ENCODE data around the gene AHRR. TPM values are rescaled to one million over a fixed set of nuclear protein-coding genes. Genes with fewer than 3 reads are reported as not detected.

AHRR gene
- total RNA-seq, 2 donors from 2014 or later, result 4.1 to 11.0 TPM

DNA sequence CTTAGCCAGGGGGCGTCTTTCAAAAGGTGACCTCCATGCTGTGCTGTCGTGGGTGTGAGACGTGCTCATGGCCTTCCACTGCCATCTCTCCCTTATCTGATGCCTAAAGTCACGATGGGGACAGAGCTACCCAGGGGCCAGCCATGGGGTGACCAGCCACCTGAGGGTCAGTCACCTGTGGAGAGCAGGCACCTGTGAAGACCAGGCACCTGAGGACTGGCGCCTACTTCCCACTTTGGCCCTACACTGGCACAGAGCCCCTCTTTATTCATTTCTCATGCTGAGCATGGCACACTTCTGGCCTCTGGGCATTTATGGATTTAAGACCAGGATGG is 115.1 kb downstream of the AHRR start:
- Mint-ChIP-seq H3K4me1 (ENCODE audit: low read depth in 2 of 2) (no peaks in the 10 kb centered on the region), H3K4me3 (no peak overlapping the region), H3K27ac (no peak overlapping the region), H3K36me3 (no peaks in the 10 kb centered on the region), H3K27me3 (no peaks in the 10 kb centered on the region), H3K9me3 (no peaks in the 10 kb centered on the region)
- DNase-seq (ENCODE audit: low spot score), result no peak
- ATAC-seq, result no peak

DNA sequence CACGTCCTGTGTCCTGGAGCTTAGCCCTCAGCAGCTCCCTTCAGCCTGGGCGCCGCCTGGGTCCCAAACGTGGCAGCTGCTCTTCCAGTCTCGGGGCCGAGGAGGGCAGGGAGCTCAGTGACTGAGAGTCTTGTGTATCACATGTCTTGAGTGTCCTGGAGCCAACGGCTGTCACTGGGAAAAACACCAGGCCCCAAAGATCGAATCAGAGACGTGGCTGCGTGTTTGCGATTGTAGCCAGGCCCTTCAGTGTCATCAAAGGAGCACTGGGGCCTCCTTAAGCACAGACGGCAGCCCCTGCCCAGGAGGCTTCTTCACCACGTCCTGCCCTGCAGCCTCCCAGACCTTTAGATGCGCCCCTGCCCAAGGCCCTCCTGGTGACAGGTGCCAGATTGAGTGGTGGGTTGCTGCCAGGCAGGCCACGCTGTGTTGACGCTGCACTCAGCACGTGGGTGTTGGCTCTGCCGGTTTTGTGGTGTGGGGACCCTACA is 115.8 kb downstream of the AHRR start:
- no peaks in the 10 kb centered on the region for H3K36me3 Mint-ChIP-seq
- no peaks in the 10 kb centered on the region for H3K4me1 Mint-ChIP-seq (ENCODE audit: low read depth in 2 of 2)
- no peak overlapping the region for H3K27ac Mint-ChIP-seq
- no peak overlapping the region for H3K4me3 Mint-ChIP-seq
- ATAC-seq (no peak), DNase-seq (ENCODE audit: low spot score) (no peak)
- no peaks in the 10 kb centered on the region for H3K9me3 Mint-ChIP-seq
- no peaks in the 10 kb centered on the region for H3K27me3 Mint-ChIP-seq

DNA sequence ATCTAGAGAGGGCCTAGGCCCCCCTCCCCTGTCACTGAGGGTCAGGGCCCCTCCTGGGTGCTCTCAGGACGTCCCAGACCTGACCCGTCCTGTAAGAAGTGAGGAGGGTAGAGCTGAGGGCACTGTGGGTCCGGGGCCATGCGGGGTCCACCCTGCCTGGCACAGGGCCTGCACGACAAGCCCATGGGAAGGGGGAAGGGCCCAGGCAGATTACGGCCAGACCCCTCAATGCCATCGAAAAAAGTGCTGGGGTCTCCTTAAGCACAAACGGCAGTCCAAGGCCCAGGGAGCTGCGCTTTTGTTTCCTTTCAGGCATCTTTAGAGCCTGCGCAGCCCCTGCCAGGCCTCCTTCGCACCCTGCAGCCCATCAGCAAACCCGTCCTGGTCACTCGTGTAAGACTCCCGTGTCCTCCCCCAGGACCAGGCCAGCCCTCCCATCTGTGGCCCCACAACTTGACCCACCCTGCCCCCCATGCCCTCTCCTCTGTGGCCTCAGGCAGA is 117.0 kb downstream of the AHRR start:
- Mint-ChIP-seq H3K27me3 (no peaks in the 10 kb centered on the region), H3K27ac (no peak overlapping the region), H3K9me3 (no peaks in the 10 kb centered on the region), H3K4me1 (ENCODE audit: low read depth in 2 of 2) (peaks cover 0 to 2% of the 10 kb centered on the region in 2 donors), H3K4me3 (no peak overlapping the region), H3K36me3 (no peaks in the 10 kb centered on the region)
- no peak for ATAC-seq
- DNase-seq (ENCODE audit: low spot score), result no peak

DNA sequence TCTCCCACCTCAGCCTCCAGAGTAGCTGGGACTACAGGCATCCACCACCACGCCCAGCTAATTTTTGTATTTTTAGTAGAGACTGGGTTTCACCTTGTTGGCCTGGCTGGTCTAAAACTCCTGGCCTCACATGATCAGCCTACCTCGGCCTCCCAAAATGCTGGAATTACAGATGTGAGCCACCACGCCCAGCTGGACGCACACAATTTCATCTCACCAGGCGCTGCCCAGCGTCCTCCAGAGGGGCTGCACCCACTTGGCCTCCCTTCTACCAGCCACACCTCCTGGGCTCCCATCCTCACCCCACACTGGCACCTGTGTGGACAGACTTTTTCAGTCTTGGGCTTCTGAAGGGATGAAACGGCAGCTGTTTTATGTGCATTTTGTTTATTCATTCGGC is 117.7 kb downstream of the AHRR start:
- DNase-seq (ENCODE audit: low spot score) (no peak), ATAC-seq (no peak)
- Mint-ChIP-seq H3K27me3 (no peaks in the 10 kb centered on the region), H3K4me1 (ENCODE audit: low read depth in 2 of 2) (peaks cover 2 to 4% of the 10 kb centered on the region in 2 donors), H3K9me3 (no peaks in the 10 kb centered on the region), H3K27ac (no peak overlapping the region), H3K36me3 (no peaks in the 10 kb centered on the region), H3K4me3 (no peak overlapping the region)

GRCh38 chr5:439636-440035 is 118.1 kb downstream of the AHRR start:
- H3K9me3 Mint-ChIP-seq, result no peaks in the 10 kb centered on the region
- ATAC-seq (no peak), DNase-seq (ENCODE audit: low spot score) (no peak)
- H3K4me1 Mint-ChIP-seq (ENCODE audit: low read depth in 2 of 2), result peaks cover 7 to 8% of the 10 kb centered on the region in 2 donors
- no peaks in the 10 kb centered on the region for H3K36me3 Mint-ChIP-seq
- no peak overlapping the region for H3K27ac Mint-ChIP-seq
- H3K4me3 Mint-ChIP-seq, result no peak overlapping the region
- H3K27me3 Mint-ChIP-seq, result no peaks in the 10 kb centered on the region

- Mint-ChIP-seq H3K27me3 (no peaks in the 10 kb centered on the region), H3K36me3 (no peaks in the 10 kb centered on the region), H3K4me3 (no peak overlapping the region), H3K9me3 (no peaks in the 10 kb centered on the region), H3K27ac (no peak overlapping the region), H3K4me1 (ENCODE audit: low read depth in 2 of 2) (peaks cover 11 to 13% of the 10 kb centered on the region in 2 donors)
- no peak for DNase-seq (ENCODE audit: low spot score)
- no peak for ATAC-seq
These were observed 119.1 kb downstream of the AHRR start for GRCh38 chr5:440401-441201.

GRCh38 chr5:441996-442334 is 120.5 kb downstream of the AHRR start:
- peak overlapping the region; percentile 94 for H3K4me3 Mint-ChIP-seq
- no peaks in the 10 kb centered on the region for H3K27me3 Mint-ChIP-seq
- H3K9me3 Mint-ChIP-seq, result no peaks in the 10 kb centered on the region
- peaks cover 5% of the 10 kb centered on the region for H3K36me3 Mint-ChIP-seq
- H3K4me1 Mint-ChIP-seq (ENCODE audit: low read depth in 2 of 2), result peaks cover 11 to 22% of the 10 kb centered on the region in 2 donors
- DNase-seq (ENCODE audit: low spot score) (no peak), ATAC-seq (no peak)
- H3K27ac Mint-ChIP-seq, result peak overlapping the region; percentile 88 to 91

DNA sequence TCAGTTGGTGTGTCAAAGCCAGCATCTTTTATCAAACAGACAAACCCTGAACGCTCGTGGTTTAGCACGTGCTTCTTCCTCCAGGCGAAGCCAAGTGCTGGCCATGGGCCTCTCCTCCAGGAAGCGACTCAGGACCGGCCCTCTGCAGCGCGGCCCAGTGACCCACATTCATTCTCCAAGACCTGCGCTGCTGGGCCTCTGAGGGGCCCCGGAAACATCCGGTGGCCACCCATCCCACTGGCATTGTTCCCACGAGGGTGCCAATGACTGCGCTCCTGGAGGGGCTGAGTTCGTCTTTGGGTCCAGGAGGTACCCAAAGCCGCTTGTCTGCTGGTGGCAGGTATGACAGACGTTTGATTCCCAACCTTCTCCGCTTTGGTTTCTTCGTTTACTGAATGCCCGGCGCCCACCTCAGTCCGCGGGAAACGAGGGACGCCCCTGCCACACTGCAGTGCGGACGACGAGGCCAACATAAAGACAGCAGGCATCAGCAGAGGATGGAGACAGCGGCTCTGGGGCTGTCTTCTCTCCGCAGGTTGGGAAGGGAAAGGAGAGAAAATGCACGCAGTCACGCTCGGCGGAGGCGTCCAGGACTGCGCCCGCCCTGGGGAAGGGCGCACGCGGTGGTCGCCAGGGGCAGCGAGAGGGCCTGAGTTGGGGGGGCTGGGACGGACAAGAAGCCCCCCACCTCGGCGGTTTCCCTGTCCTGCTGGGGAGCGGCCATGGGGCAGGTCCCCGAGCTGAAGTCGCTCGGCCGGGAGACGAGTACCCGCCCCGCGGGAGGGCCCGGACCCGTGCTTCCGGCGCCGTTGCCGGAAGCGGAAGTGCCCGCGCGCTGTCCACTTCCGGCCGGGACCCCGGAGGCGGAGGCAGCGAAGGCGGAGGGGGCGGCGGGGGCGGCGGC is 121.1 kb downstream of the AHRR start, which contains the start of gene EXOC3:
EXOC3 (plus strand) TSS at position 842 of the 904 bp plus-strand sequence. CDS start 3,030 bp downstream, outside the sequence.
- Mint-ChIP-seq H3K36me3 (peaks cover 6% of the 10 kb centered on the region), H3K4me3 (peak within 1 kb of the TSS; percentile 94), H3K27me3 (no peaks in the 10 kb centered on the region), H3K9me3 (no peaks in the 10 kb centered on the region), H3K27ac (peak within 1 kb of the TSS; percentile 88 to 91), H3K4me1 (ENCODE audit: low read depth in 2 of 2) (peaks cover 11 to 23% of the 10 kb centered on the region in 2 donors)
- DNase-seq (ENCODE audit: low spot score) (peak; percentile 89), ATAC-seq (peak; percentile 94 to 96)

- Mint-ChIP-seq H3K4me3 (peak overlapping the region; percentile 94), H3K4me1 (ENCODE audit: low read depth in 2 of 2) (peaks cover 13 to 29% of the 10 kb centered on the region in 2 donors), H3K9me3 (no peaks in the 10 kb centered on the region), H3K36me3 (peaks cover 13% of the 10 kb centered on the region), H3K27ac (peak overlapping the region; percentile 58 to 79), H3K27me3 (no peaks in the 10 kb centered on the region)
- ATAC-seq (peak; percentile 42 to 57), DNase-seq (ENCODE audit: low spot score) (no peak)
These were observed 122.0 kb downstream of the AHRR start for GRCh38 chr5:443239-444151.

DNA sequence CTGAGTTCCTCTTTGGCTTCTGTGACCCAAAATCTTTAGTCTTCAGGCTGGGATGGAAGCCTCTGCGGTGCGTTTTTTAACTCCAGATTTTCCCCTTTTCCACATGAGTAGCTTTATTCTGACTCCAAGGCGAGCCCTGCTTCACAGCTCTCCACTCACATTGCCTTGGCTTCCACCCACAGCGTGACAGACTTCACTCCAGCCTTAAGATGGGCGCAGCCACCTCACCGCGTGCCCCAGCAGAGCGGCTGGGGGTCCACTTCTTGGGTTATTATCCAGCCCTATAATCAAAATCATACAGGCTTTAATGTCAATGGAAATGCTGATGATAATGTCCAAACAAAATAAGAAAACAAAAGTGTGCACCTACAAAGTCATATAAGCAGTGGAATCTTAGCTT is 122.7 kb downstream of the AHRR start:
- no peak for ATAC-seq
- Mint-ChIP-seq H3K4me1 (ENCODE audit: low read depth in 2 of 2) (peaks cover 20 to 33% of the 10 kb centered on the region in 2 donors), H3K27ac (peak overlapping the region; percentile 58 to 79), H3K27me3 (no peaks in the 10 kb centered on the region), H3K4me3 (peak overlapping the region; percentile 94), H3K36me3 (peaks cover 21% of the 10 kb centered on the region), H3K9me3 (no peaks in the 10 kb centered on the region)
- no peak for DNase-seq (ENCODE audit: low spot score)

DNA sequence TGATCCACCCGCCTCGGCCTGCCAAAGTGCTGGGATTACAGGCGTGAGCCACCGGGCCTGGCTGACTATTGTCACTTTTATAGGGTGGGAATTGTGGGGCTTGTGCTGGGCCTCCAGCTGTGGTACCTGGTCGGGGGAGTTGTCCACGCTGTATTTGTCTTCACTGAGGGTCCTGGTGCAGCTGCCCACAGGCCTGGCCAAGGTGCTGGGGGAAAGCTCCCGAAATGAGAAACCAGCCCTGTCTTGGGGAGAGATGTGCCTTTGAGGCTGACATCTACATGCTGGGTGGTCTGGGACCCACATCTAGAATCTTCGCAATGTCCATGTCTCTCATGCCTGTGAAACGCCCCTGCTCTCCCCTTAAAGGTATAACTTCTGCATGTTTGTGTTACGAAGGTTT is 124.1 kb downstream of the AHRR start:
- ATAC-seq (no peak), DNase-seq (ENCODE audit: low spot score) (no peak)
- Mint-ChIP-seq H3K27ac (peak overlapping the region in 1 of 2 donors; percentile 40), H3K27me3 (no peaks in the 10 kb centered on the region), H3K4me1 (ENCODE audit: low read depth in 2 of 2) (peaks cover 24 to 35% of the 10 kb centered on the region in 2 donors), H3K36me3 (peaks cover 34% of the 10 kb centered on the region), H3K4me3 (peak overlapping the region; percentile 1), H3K9me3 (no peaks in the 10 kb centered on the region)

DNA sequence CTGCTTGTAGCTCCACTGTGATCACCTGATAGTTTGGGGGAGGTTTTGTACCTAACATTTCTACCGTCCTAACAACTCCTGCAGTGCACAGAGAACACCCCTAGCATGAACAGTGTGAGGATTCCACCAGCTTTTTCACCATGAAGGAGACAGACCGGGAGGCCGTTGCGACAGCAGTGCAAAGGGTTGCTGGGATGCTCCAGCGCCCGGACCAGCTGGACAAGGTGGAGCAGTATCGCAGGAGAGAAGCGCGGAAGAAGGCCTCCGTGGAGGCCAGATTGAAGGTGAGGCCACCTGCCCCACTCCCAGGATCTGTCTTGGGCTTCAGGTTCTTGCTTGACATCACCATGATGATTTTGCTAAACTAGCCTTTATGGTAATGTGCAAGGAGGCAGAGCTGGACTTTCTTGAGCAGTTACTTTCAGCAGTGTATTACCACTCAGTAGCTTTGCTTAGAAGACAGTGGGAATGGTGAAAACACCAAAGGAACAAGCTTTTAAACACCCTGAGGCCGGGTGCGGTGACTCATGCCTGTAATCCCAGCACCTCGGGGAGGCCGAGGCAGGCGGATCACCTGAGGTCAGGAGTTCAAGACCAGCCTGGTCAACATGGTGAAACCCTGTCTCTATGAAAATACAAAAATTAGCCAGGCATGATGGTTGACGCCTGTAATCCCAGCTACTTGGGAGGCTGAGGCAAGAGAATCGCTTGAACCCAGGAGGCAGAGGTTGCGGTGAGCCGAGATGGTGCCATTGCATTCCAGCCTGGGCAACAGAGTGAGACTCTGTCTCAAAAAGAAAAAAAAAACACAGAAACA is 124.8 kb downstream of the AHRR start:
- ATAC-seq (no peak), DNase-seq (ENCODE audit: low spot score) (no peak)
- Mint-ChIP-seq H3K4me3 (peak overlapping the region; percentile 1), H3K36me3 (peaks cover 41% of the 10 kb centered on the region), H3K27me3 (no peaks in the 10 kb centered on the region), H3K4me1 (ENCODE audit: low read depth in 2 of 2) (peaks cover 24 to 35% of the 10 kb centered on the region in 2 donors), H3K9me3 (no peaks in the 10 kb centered on the region), H3K27ac (peak overlapping the region in 1 of 2 donors; percentile 40)

Measured in natural killer cell treated with Interleukin-12 subunit alpha and Interleukin-12 subunit beta and Interleukin-15 and Interleukin-18, amount 100 ng/mL, for 72 hours (primary cell).